VCaP (cell line): ENCODE results near the gene RNGTT.

ENCODE experiments used
- H3K27ac ChIP-seq: fragments of 450-650 bp; 2 replicates; pipeline ENCODE4 v1.5.1; 2017
- CTCF ChIP-seq: fragments of 450-650 bp; conservative IDR thresholded peaks from 2 replicates; pipeline ENCODE4 v1.5.1; 2017; ENCODE audit warnings: mild to moderate bottlenecking, moderate library complexity

Gene RNGTT

GRCh38 chr6:88585276-88585692 is 378.1 kb downstream of the RNGTT start:
- H3K27ac ChIP-seq, result no peak overlapping the region
- no peak for TF ChIP-seq CTCF

- TF ChIP-seq CTCF, result no peak
Observed at GRCh38 chr6:88584581-88585275, 378.7 kb downstream of the RNGTT start.

GRCh38 chr6:88577461-88577860 is 386.0 kb downstream of the RNGTT start:
- no peak for TF ChIP-seq CTCF
- no peak overlapping the region for H3K27ac ChIP-seq

More at GRCh38 chr6:88584581-88585275, 378.7 kb downstream of the RNGTT start:
- H3K27ac ChIP-seq, result no peak overlapping the region

- no peak for TF ChIP-seq CTCF
- H3K27ac ChIP-seq, result no peak overlapping the region
Observed at GRCh38 chr6:88575536-88575935, 387.9 kb downstream of the RNGTT start.

- no peak overlapping the region for H3K27ac ChIP-seq
Observed at GRCh38 chr6:88574651-88575050, 388.8 kb downstream of the RNGTT start.

GRCh38 chr6:88574031-88574430 is 389.4 kb downstream of the RNGTT start:
- H3K27ac ChIP-seq, result no peak overlapping the region
- no peak for TF ChIP-seq CTCF

More at GRCh38 chr6:88574651-88575050, 388.8 kb downstream of the RNGTT start:
- TF ChIP-seq CTCF, result no peak

- no peak overlapping the region for H3K27ac ChIP-seq
- TF ChIP-seq CTCF, result no peak
Observed at GRCh38 chr6:88573561-88573960, 389.9 kb downstream of the RNGTT start.
